Esophagus squamous epithelium (tissue), 4 donors: ENCODE measurements around the gene EDDM13.

Source experiments
- CTCF ChIP-seq, 6 experiments: fragments of 450-650 bp in 4 of 6; fragments of 200-600 bp in 2 of 6; sonication (generic) in 2 of 6; IDR thresholded peaks; one replicate each; pipeline ENCODE4 v1.5.1; 2016 to 2019; ENCODE audit warnings: antibody characterized with exemption in 6 of 6, mild to moderate bottlenecking in 4 of 6, moderate library complexity in 4 of 6
- POLR2A ChIP-seq, 4 donors: fragments of 450-650 bp; IDR thresholded peaks; one replicate each; pipeline ENCODE4 v1.6.1; 2017; ENCODE audit warnings: antibody characterized with exemption in 4 of 4, mild to moderate bottlenecking in 4 of 4, moderate library complexity in 3 of 4

- TF ChIP-seq POLR2A (IDR thresholded peaks at IDR 0.05) (no peak), CTCF (IDR thresholded peaks at IDR 0.05) (no peak)
These were observed 42.7 kb downstream of the EDDM13 start for GRCh38 chr19:56315077-56315828.
